ENCODE data around the gene FAM174B. TPM values are rescaled to one million over a fixed set of nuclear protein-coding genes. Genes with fewer than 3 reads are reported as not detected.

FAM174B gene
- total RNA-seq, 1 donor: 1.5 TPM

DNA sequence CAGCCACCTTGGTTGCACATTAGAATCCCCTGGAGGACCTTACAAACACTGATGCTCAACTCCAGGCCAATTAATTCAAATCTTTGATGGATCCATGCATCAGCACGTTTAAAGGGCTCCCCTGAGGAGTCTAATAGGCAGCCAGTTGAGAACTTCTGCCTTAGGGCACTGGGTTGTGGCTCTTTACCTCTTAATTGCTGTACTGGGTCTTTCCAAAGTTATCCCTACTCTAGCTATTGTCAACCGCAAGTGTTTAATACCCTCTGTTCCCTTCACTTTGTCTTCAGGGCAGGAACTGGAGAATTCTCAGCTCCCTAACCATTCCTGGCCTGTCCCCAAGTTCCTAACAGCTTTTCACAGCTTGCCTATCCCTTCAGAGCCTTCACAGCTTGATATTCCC, 15.0 kb upstream of the FAM174B start:
- H3K9me3 ChIP-seq (ENCODE audit: low read depth, low read length): no peaks in the 10 kb centered on the region
- no peaks in the 10 kb centered on the region for H3K4me1 ChIP-seq (ENCODE audit: insufficient read depth, low read length)
- H3K27me3 ChIP-seq (ENCODE audit: insufficient read depth, low read length): no peaks in the 10 kb centered on the region
- H3K4me3 ChIP-seq (ENCODE audit: low read length): no peak overlapping the region

DNA sequence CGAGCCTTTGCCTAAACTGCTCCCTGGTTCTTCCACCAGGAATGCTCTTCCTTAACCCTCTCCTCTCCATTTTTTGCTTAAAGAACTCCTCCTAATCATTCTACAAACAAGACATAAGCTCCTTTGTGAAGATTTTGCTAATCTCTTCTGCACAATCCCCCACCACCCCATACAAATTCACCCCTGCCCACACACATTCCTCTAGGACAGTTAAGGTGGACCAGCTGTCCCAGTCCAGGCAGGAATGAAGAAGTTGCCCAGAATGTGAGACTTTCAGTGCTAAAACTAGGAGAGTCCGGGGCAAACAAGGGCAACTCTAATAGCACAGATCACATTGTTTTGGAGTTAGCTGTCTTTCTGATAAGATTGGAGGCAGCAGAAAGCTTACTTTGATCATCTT, 13.9 kb upstream of the FAM174B start:
- no peaks in the 10 kb centered on the region for H3K9me3 ChIP-seq (ENCODE audit: low read depth, low read length)
- no peak overlapping the region for H3K4me3 ChIP-seq (ENCODE audit: low read length)
- H3K27me3 ChIP-seq (ENCODE audit: insufficient read depth, low read length): no peaks in the 10 kb centered on the region
- no peaks in the 10 kb centered on the region for H3K4me1 ChIP-seq (ENCODE audit: insufficient read depth, low read length)

- Histone ChIP-seq H3K9me3 (ENCODE audit: low read depth, low read length) (no peaks in the 10 kb centered on the region), H3K27me3 (ENCODE audit: insufficient read depth, low read length) (no peaks in the 10 kb centered on the region), H3K4me1 (ENCODE audit: insufficient read depth, low read length) (no peaks in the 10 kb centered on the region), H3K4me3 (ENCODE audit: low read length) (no peak overlapping the region)
These were observed 13.0 kb upstream of the FAM174B start for GRCh38 chr15:92668620-92669019.

DNA sequence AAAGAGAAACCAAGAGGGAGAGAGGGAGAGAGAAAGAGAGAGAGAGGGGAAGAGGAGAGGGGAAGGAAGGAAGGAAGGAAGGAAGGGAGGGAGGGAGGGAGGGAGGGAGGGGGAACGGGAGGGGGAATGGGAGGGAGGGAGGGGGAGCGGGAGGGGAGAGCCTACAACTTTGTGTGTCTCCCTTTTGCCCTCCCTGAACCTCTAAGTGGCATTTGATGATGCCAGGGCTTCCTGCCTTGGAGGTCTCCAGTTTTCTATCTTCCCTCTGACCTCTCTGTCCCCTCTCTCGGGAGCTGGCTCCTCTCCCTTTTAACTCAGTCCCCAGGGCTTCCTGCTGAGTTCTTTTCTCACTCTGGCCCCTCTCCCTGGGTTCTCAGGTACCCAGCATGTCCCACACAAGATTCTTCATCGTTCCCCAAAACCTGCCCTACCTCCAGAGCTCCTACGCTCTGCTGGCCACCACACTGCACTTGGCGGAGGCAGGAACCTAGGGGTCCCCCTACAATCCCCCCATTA, 12.5 kb upstream of the FAM174B start:
- no peaks in the 10 kb centered on the region for H3K4me1 ChIP-seq (ENCODE audit: insufficient read depth, low read length)
- no peaks in the 10 kb centered on the region for H3K9me3 ChIP-seq (ENCODE audit: low read depth, low read length)
- no peak overlapping the region for H3K4me3 ChIP-seq (ENCODE audit: low read length)
- H3K27me3 ChIP-seq (ENCODE audit: insufficient read depth, low read length): no peaks in the 10 kb centered on the region

- Histone ChIP-seq H3K4me1 (ENCODE audit: insufficient read depth, low read length) (no peaks in the 10 kb centered on the region), H3K27me3 (ENCODE audit: insufficient read depth, low read length) (no peaks in the 10 kb centered on the region), H3K9me3 (ENCODE audit: low read depth, low read length) (no peaks in the 10 kb centered on the region), H3K4me3 (ENCODE audit: low read length) (no peak overlapping the region)
These were observed 11.8 kb upstream of the FAM174B start for GRCh38 chr15:92667287-92667904.

- H3K4me1 ChIP-seq (ENCODE audit: insufficient read depth, low read length): no peaks in the 10 kb centered on the region
- no peaks in the 10 kb centered on the region for H3K27me3 ChIP-seq (ENCODE audit: insufficient read depth, low read length)
- no peak overlapping the region for H3K4me3 ChIP-seq (ENCODE audit: low read length)
- H3K9me3 ChIP-seq (ENCODE audit: low read depth, low read length): no peaks in the 10 kb centered on the region
These were observed 11.2 kb upstream of the FAM174B start for GRCh38 chr15:92666780-92667179.

DNA sequence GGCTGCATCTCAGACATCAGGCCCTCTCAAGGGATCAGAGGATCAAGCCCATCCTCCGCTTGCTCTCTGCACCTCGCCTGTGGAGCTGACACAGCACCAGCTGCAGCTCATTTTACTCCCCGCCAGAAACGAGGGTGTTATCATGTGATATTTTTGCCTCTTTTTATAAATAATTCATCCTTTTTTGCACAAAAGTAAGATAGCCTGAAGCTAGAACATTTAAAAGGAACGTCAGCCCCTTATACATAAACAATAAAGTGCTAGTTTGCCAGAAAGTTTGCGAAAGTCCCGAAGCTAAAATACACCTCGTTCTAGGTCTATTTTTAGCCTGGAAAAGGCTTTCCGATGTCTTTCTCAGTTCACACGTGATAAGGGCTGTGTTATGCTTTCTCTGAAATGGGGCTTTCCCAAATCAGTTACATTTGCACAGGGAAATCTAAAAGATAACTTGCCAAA, 9.6 kb upstream of the FAM174B start:
- no peaks in the 10 kb centered on the region for H3K4me1 ChIP-seq (ENCODE audit: insufficient read depth, low read length)
- H3K27me3 ChIP-seq (ENCODE audit: insufficient read depth, low read length): no peaks in the 10 kb centered on the region

DNA sequence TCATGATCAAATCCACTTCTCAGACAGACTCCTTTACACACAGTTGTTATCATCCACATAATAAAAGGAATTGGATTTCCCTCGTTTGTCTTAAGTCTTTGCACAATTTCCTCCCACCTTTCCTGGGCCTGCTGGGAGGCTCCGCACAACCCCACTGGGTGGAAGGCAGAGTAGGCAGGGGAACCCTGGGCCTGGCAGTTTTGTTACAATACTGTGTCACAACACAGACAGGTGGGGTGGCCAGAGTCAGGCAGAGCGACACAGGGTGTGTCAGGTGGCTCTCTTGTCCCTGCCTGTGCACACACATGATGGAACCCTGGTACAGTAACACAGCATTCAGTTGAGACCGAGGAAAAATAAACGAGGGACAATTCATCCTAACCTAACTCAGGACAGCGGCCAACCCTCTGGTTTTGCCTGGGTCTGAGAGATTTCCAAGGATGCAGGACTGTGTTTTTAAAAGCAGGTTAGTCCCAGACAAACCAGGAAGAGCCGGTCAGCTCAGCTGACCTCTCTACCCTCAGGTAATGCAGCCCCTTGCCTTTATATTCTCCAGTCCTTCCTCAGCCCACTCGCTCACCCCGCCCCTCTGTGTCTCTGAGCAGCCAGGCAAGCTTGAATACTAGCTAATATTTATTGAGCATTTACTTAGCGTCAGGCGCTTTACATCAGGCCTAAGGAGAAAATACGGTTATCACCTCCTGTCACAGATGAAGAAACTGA, 8.8 kb upstream of the FAM174B start:
- no peaks in the 10 kb centered on the region for H3K4me1 ChIP-seq (ENCODE audit: insufficient read depth, low read length)
- no peaks in the 10 kb centered on the region for H3K27me3 ChIP-seq (ENCODE audit: insufficient read depth, low read length)
- no peak overlapping the region for H3K4me3 ChIP-seq (ENCODE audit: low read length)

More for the DNA sequence above, 9.6 kb upstream of the FAM174B start:
- H3K9me3 ChIP-seq (ENCODE audit: low read depth, low read length): no peaks in the 10 kb centered on the region
- H3K4me3 ChIP-seq (ENCODE audit: low read length): no peak overlapping the region

GRCh38 chr15:92663250-92663951, 7.8 kb upstream of the FAM174B start:
- peaks cover under 1% of the 10 kb centered on the region for H3K27me3 ChIP-seq (ENCODE audit: insufficient read depth, low read length)

More for the DNA sequence above, 8.8 kb upstream of the FAM174B start:
- H3K9me3 ChIP-seq (ENCODE audit: low read depth, low read length): no peaks in the 10 kb centered on the region

GRCh38 chr15:92662762-92663161, 7.2 kb upstream of the FAM174B start:
- Histone ChIP-seq H3K4me3 (ENCODE audit: low read length) (no peak overlapping the region), H3K27me3 (ENCODE audit: insufficient read depth, low read length) (peaks cover 7% of the 10 kb centered on the region), H3K9me3 (ENCODE audit: low read depth, low read length) (no peaks in the 10 kb centered on the region), H3K4me1 (ENCODE audit: insufficient read depth, low read length) (no peaks in the 10 kb centered on the region)

More at GRCh38 chr15:92663250-92663951, 7.8 kb upstream of the FAM174B start:
- Histone ChIP-seq H3K9me3 (ENCODE audit: low read depth, low read length) (no peaks in the 10 kb centered on the region), H3K4me3 (ENCODE audit: low read length) (no peak overlapping the region), H3K4me1 (ENCODE audit: insufficient read depth, low read length) (no peaks in the 10 kb centered on the region)

GRCh38 chr15:92661956-92662355, 6.4 kb upstream of the FAM174B start:
- no peaks in the 10 kb centered on the region for H3K4me1 ChIP-seq (ENCODE audit: insufficient read depth, low read length)
- H3K9me3 ChIP-seq (ENCODE audit: low read depth, low read length): no peaks in the 10 kb centered on the region
- H3K4me3 ChIP-seq (ENCODE audit: low read length): no peak overlapping the region
- peaks cover 13% of the 10 kb centered on the region for H3K27me3 ChIP-seq (ENCODE audit: insufficient read depth, low read length)

GRCh38 chr15:92661069-92661468, 5.5 kb upstream of the FAM174B start:
- Histone ChIP-seq H3K27me3 (ENCODE audit: insufficient read depth, low read length) (peaks cover 22% of the 10 kb centered on the region), H3K9me3 (ENCODE audit: low read depth, low read length) (no peaks in the 10 kb centered on the region), H3K4me3 (ENCODE audit: low read length) (no peak overlapping the region), H3K4me1 (ENCODE audit: insufficient read depth, low read length) (no peaks in the 10 kb centered on the region)

- Histone ChIP-seq H3K4me1 (ENCODE audit: insufficient read depth, low read length) (no peaks in the 10 kb centered on the region), H3K4me3 (ENCODE audit: low read length) (no peak overlapping the region), H3K27me3 (ENCODE audit: insufficient read depth, low read length) (peaks cover 43% of the 10 kb centered on the region), H3K9me3 (ENCODE audit: low read depth, low read length) (no peaks in the 10 kb centered on the region)
These were observed 1.9 kb upstream of the FAM174B start for GRCh38 chr15:92657486-92657885.

DNA sequence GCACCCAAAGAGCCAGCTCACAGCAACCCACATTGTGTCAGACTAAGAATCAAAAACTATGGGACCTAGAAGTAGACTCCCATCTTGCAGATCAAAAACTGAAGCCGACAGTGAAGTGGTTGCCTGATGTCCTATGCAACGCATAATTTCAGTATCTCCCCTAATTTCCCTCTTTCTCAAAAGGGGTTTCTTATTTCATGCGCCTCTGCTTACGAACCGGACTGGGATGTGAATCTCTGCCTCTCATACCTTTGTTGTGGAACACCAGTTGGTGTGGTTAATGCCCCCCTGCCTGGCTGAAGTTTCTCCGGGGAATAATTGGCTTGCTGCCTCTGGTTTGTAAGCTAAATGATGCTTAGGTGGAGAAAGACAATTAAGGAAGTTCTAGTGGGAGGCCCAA, 514 bp upstream of the FAM174B start:
- Histone ChIP-seq H3K9me3 (ENCODE audit: low read depth, low read length) (no peaks in the 10 kb centered on the region), H3K27me3 (ENCODE audit: insufficient read depth, low read length) (peaks cover 43% of the 10 kb centered on the region), H3K4me1 (ENCODE audit: insufficient read depth, low read length) (no peaks in the 10 kb centered on the region), H3K4me3 (ENCODE audit: low read length) (no peak overlapping the region)

- H3K4me3 ChIP-seq (ENCODE audit: low read length): no peak overlapping the region
These were observed 913 bp downstream of the FAM174B start for GRCh38 chr15:92654662-92655061.

More at GRCh38 chr15:92654662-92655061, 913 bp downstream of the FAM174B start:
- Histone ChIP-seq H3K27me3 (ENCODE audit: insufficient read depth, low read length) (peaks cover 43% of the 10 kb centered on the region), H3K4me1 (ENCODE audit: insufficient read depth, low read length) (no peaks in the 10 kb centered on the region), H3K9me3 (ENCODE audit: low read depth, low read length) (no peaks in the 10 kb centered on the region)

Measured in mononuclear cell (primary cell).